Loucy (cell line): ENCODE data around the gene CHCHD6.

Experiments used
- H2AFZ ChIP-seq: fragments of 200-600 bp; sonication (generic); 2 replicates; pipeline ENCODE4 v1.6.0; 2016; ENCODE audit warnings: antibody characterized with exemption, mild to moderate bottlenecking, low read length, moderate library complexity
- H3F3A ChIP-seq: fragments of 200-600 bp; 2 replicates; pipeline ENCODE4 v1.6.0; 2016; ENCODE audit warnings: antibody characterized with exemption, low read depth, mild to moderate bottlenecking
- H3K27me3 ChIP-seq: fragments of 200-600 bp; sonication (generic); 2 replicates; pipeline ENCODE4 v1.6.1; 2014; ENCODE audit warnings: low read length, mild to moderate bottlenecking; ENCODE audit not compliant: insufficient read depth, poor library complexity, severe bottlenecking
- H3K36me3 ChIP-seq: fragments of 200-600 bp; sonication (generic); 2 replicates; pipeline ENCODE4 v1.6.1; 2016; ENCODE audit warnings: low read length; ENCODE audit not compliant: insufficient read depth
- H3K4me1 ChIP-seq: fragments of 200-600 bp; sonication (generic); 2 replicates; pipeline ENCODE4 v1.5.1; 2014; ENCODE audit warnings: low read length, mild to moderate bottlenecking; ENCODE audit not compliant: insufficient read depth, poor library complexity, severe bottlenecking
- H3K4me2 ChIP-seq: fragments of 200-600 bp; sonication (generic); 2 replicates; pipeline ENCODE4 v1.6.0; 2014; ENCODE audit warnings: antibody characterized with exemption, low read length, low read depth, mild to moderate bottlenecking; ENCODE audit not compliant: poor library complexity, severe bottlenecking
- H3K4me3 ChIP-seq: fragments of 200-600 bp; sonication (generic); 2 replicates; pipeline ENCODE4 v1.5.1; 2014; ENCODE audit warnings: low read length, mild to moderate bottlenecking, mixed read lengths; ENCODE audit not compliant: poor library complexity, severe bottlenecking
- H3K79me2 ChIP-seq: fragments of 200-600 bp; sonication (generic); 2 replicates; pipeline ENCODE4 v1.6.1; 2014; ENCODE audit warnings: low read length; ENCODE audit not compliant: insufficient read depth
- H3K9ac ChIP-seq: fragments of 200-600 bp; sonication (generic); 2 replicates; pipeline ENCODE4 v1.6.0; 2014; ENCODE audit warnings: mild to moderate bottlenecking, low read depth, low read length, moderate library complexity; ENCODE audit not compliant: poor library complexity, severe bottlenecking
- H3K9me2 ChIP-seq: fragments of 200-600 bp; sonication (generic); replicated peaks from 2 replicates; pipeline ENCODE4 v1.6.1; 2016; ENCODE audit warnings: low read depth, low read length, mixed read lengths
- H3K9me3 ChIP-seq: fragments of 200-600 bp; sonication (generic); 2 replicates; pipeline ENCODE4 v1.6.1; 2014; ENCODE audit warnings: mild to moderate bottlenecking, antibody characterized with exemption, low read length, low read depth; ENCODE audit not compliant: insufficient read depth
- H4K20me1 ChIP-seq: fragments of 200-600 bp; sonication (generic); 2 replicates; pipeline ENCODE4 v1.6.0; 2014; ENCODE audit warnings: antibody characterized with exemption, low read length, mild to moderate bottlenecking; ENCODE audit not compliant: insufficient read depth, poor library complexity, severe bottlenecking
- CTCF ChIP-seq: fragments of 200-600 bp; sonication (generic); conservative IDR thresholded peaks from 2 replicates; pipeline ENCODE4 v1.5.1; 2014; ENCODE audit warnings: mild to moderate bottlenecking, antibody characterized with exemption, low read length
- EZH2phosphoT487 ChIP-seq: fragments of 200-600 bp; IDR thresholded peaks from 2 replicates; pipeline ENCODE4 v1.6.1; 2018; ENCODE audit warnings: antibody characterized with exemption, mild to moderate bottlenecking, moderate library complexity, borderline replicate concordance

The CHCHD6 gene

DNA sequence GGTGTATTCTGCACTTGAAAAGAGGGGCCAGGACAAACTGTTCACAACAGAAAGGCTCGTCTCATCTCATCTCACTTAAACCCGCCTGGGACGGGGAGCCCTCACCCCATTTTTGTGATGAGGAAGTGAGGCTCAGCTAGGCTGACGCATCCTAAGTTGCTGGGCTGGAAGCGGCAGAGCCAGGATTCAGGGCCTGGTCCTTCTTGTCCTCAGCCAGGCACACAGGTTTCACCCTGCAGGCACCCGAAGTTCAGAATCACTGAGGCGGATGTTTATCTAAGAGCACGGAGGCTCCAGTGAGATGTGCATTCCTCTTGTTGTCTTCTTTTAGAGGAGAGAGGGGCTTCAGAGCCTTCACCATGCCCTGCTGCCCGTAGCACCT, 227.8 kb downstream of the CHCHD6 start:
- H3F3A ChIP-seq, result no peaks in the 10 kb centered on the region
- no peaks in the 10 kb centered on the region for H4K20me1 ChIP-seq
- no peaks in the 10 kb centered on the region for H3K27me3 ChIP-seq
- no peaks in the 10 kb centered on the region for H3K9me2 ChIP-seq
- no peak overlapping the region for H3K4me3 ChIP-seq
- no peak for TF ChIP-seq CTCF
- TF ChIP-seq EZH2phosphoT487, result no peak
- H3K9me3 ChIP-seq, result no peaks in the 10 kb centered on the region
- H3K9ac ChIP-seq, result no peak overlapping the region
- no peaks in the 10 kb centered on the region for H3K36me3 ChIP-seq
- H3K79me2 ChIP-seq, result no peaks in the 10 kb centered on the region
- H3K4me1 ChIP-seq, result no peaks in the 10 kb centered on the region
- no peak overlapping the region for H3K4me2 ChIP-seq
- no peak overlapping the region for H2AFZ ChIP-seq

DNA sequence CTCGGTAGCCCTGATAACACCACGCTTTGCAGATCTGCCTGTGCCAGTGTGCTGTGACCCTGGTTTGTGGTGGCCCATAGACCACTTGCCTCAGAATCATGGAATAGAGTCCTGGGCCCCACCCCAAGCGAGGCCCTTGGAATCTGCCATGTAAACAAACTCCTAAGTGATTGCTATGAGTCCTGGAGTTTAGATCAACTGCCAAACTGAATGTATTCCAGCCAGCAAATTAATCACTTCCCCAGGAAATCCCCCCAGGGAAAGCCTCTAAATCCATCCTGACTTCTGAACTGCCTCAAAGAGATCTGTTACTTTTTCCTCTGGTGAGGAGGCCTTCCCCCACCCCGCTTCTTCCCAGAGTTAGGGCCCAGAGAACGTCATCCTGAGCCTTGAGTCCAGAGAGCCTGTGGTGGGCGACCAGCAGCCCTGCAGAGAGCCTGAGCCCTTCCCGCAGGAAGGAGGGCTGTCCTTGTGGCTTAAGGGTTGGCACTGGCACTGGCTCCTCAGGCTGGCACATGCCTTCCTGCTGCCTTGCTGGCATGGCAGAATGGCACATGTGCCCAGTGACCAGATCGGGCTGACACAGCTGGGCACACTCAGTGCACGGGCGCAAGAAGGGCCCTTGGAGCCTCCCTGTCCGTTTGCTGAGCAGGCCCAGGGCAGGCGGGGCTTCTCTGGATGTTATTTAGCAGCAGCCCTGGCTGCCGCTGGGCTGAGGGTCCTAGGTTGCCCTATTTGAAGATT, 228.3 kb downstream of the CHCHD6 start:
- Histone ChIP-seq H3F3A (no peaks in the 10 kb centered on the region), H3K79me2 (no peaks in the 10 kb centered on the region), H2AFZ (no peak overlapping the region), H3K36me3 (no peaks in the 10 kb centered on the region), H3K27me3 (no peaks in the 10 kb centered on the region), H3K9me3 (no peaks in the 10 kb centered on the region), H3K4me1 (no peaks in the 10 kb centered on the region), H3K4me3 (no peak overlapping the region), H3K9ac (no peak overlapping the region), H3K9me2 (no peaks in the 10 kb centered on the region), H3K4me2 (no peak overlapping the region), H4K20me1 (no peaks in the 10 kb centered on the region)
- TF ChIP-seq CTCF, result no peak
- no peak for TF ChIP-seq EZH2phosphoT487

DNA sequence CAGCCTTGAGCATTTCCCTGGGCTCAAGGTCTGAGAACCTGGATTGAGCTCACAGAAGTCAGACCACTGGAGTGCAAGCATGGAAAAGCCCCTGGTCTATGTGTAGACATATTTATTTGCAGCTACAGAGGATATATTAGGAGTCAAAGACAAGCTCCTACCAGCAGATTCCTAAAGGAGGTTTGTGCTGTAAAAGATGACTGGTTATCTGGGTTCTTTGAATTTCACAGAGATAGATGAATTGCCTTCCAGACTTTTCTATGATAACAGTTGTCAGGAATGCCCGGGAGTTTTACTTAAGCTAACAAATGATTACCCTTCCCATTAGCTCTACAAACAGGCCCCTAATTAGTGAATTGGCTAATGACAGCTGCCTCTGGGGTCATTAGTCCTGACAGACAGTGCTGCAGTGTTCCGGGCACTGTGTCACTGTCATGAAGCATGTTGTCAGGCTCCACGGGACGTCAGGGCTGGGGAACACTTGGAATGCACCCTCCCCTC, 230.0 kb downstream of the CHCHD6 start:
- no peaks in the 10 kb centered on the region for H4K20me1 ChIP-seq

More for the DNA sequence above, 230.0 kb downstream of the CHCHD6 start:
- H3K9ac ChIP-seq, result no peak overlapping the region
- H3K9me3 ChIP-seq, result no peaks in the 10 kb centered on the region
- no peaks in the 10 kb centered on the region for H3K79me2 ChIP-seq
- H2AFZ ChIP-seq, result no peak overlapping the region
- H3K4me1 ChIP-seq, result no peaks in the 10 kb centered on the region
- TF ChIP-seq EZH2phosphoT487 (no peak), CTCF (no peak)
- H3K27me3 ChIP-seq, result no peaks in the 10 kb centered on the region
- no peak overlapping the region for H3K4me2 ChIP-seq
- no peak overlapping the region for H3K4me3 ChIP-seq
- no peaks in the 10 kb centered on the region for H3K9me2 ChIP-seq
- H3F3A ChIP-seq, result no peaks in the 10 kb centered on the region
- no peaks in the 10 kb centered on the region for H3K36me3 ChIP-seq
